ENCODE data around the gene KLB.

DNA sequence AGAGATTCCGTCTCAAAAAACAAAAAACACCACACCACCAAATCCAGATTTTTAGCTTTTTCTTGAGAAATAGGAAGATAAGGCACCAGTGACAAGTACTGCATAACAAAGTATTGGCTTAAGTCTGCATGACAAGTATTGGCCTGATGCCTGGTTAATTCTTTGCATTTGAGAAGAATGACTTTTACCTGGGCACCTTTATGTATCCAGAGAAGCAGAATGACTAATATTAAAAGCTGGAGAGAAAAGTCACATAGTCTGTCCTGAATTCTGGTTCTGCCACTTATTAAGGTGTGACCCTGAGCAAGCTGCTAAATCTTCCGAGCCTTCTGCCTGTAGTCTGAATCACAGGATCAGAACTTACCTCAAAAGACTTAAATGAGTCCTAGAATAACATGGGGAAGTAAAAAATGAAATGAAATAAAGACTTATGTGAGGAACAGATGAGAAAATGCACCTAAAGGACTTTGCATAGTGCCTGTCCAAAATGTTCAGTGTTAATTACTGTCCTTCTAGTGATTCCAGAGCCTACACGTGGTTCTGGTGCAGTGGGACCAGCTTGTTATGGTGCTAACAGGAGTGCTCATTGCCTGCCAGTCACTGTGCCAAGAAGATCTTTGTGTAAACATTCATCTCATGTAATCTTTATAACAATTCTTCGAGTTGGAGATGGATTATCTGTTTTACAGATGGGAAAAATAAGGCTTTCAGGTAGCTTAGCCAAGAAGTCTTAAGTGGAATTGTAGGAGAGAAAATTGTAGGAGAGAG is 88.9 kb downstream of the KLB start:
- TF ChIP-seq, protein P1, sequence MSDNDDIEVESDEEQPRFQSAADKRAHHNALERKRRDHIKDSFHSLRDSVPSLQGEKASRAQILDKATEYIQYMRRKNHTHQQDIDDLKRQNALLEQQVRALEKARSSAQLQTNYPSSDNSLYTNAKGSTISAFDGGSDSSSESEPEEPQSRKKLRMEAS (IDR thresholded peaks at IDR 0.05), result no peak
- TF ChIP-seq, protein P2, sequence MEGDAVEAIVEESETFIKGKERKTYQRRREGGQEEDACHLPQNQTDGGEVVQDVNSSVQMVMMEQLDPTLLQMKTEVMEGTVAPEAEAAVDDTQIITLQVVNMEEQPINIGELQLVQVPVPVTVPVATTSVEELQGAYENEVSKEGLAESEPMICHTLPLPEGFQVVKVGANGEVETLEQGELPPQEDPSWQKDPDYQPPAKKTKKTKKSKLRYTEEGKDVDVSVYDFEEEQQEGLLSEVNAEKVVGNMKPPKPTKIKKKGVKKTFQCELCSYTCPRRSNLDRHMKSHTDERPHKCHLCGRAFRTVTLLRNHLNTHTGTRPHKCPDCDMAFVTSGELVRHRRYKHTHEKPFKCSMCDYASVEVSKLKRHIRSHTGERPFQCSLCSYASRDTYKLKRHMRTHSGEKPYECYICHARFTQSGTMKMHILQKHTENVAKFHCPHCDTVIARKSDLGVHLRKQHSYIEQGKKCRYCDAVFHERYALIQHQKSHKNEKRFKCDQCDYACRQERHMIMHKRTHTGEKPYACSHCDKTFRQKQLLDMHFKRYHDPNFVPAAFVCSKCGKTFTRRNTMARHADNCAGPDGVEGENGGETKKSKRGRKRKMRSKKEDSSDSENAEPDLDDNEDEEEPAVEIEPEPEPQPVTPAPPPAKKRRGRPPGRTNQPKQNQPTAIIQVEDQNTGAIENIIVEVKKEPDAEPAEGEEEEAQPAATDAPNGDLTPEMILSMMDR (IDR thresholded peaks at IDR 0.05; ENCODE audit: low read depth, low read length, missing input control), result no peak
- no peak for TF ChIP-seq FOXA1 (IDR thresholded peaks at IDR 0.05)
- no peak for TF ChIP-seq RAD21 (IDR thresholded peaks at IDR 0.05)
- TF ChIP-seq JUND (IDR thresholded peaks at IDR 0.05), result no peak
- TF ChIP-seq, protein P3, sequence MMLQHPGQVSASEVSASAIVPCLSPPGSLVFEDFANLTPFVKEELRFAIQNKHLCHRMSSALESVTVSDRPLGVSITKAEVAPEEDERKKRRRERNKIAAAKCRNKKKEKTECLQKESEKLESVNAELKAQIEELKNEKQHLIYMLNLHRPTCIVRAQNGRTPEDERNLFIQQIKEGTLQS (IDR thresholded peaks at IDR 0.05), result no peak
- no peak for TF ChIP-seq SP1 (IDR thresholded peaks at IDR 0.05)
- TF ChIP-seq, protein P4, sequence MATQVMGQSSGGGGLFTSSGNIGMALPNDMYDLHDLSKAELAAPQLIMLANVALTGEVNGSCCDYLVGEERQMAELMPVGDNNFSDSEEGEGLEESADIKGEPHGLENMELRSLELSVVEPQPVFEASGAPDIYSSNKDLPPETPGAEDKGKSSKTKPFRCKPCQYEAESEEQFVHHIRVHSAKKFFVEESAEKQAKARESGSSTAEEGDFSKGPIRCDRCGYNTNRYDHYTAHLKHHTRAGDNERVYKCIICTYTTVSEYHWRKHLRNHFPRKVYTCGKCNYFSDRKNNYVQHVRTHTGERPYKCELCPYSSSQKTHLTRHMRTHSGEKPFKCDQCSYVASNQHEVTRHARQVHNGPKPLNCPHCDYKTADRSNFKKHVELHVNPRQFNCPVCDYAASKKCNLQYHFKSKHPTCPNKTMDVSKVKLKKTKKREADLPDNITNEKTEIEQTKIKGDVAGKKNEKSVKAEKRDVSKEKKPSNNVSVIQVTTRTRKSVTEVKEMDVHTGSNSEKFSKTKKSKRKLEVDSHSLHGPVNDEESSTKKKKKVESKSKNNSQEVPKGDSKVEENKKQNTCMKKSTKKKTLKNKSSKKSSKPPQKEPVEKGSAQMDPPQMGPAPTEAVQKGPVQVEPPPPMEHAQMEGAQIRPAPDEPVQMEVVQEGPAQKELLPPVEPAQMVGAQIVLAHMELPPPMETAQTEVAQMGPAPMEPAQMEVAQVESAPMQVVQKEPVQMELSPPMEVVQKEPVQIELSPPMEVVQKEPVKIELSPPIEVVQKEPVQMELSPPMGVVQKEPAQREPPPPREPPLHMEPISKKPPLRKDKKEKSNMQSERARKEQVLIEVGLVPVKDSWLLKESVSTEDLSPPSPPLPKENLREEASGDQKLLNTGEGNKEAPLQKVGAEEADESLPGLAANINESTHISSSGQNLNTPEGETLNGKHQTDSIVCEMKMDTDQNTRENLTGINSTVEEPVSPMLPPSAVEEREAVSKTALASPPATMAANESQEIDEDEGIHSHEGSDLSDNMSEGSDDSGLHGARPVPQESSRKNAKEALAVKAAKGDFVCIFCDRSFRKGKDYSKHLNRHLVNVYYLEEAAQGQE (IDR thresholded peaks at IDR 0.05), result no peak
- TF ChIP-seq YY1 (IDR thresholded peaks at IDR 0.05), result no peak
- no peak for TF ChIP-seq GABPA (IDR thresholded peaks at IDR 0.05 in 1 of 2, conservative IDR thresholded peaks at IDR 0.05 in 1 of 2)
- no peak for TF ChIP-seq TAF1 (conservative IDR thresholded peaks at IDR 0.05)
